Measurements from ENCODE around the gene LTBP1.

LTBP1 gene

DNA sequence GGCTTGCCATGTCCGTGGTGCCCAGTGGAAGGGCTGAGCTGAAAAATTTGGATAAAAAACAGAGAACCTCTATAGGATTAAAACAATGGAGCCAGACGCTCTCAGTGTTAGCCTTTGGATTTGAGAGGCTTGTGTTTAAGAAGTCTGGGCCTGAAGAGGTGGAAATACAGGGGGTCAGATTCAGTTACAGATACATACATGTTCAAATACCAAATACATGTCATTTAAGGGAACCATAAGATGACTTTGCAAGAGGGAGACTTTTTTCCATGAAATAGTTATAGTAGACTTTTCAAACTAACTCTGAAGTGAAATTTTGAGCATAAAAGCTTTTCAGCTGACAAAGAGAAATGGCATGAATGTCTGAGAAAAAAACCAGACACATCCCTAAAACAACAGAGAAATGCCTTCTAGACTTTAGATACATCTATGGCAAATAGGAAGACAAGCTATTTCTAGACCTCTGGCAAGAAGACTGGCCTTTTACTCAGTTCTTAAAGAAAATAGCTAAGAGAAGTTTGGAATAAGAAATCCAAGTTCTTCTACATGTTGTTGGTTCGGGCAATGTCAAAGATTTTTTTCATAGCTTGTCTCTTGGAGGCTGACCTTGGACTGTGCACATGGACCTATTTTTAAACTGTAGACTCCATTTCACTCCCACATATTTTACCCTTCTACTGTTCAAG is 112.9 kb downstream of the LTBP1 start:
- H3K27ac ChIP-seq, result peak overlapping the region; percentile 72 to 77
- H3K4me3 ChIP-seq, result peak overlapping the region; percentile 23 to 43

DNA sequence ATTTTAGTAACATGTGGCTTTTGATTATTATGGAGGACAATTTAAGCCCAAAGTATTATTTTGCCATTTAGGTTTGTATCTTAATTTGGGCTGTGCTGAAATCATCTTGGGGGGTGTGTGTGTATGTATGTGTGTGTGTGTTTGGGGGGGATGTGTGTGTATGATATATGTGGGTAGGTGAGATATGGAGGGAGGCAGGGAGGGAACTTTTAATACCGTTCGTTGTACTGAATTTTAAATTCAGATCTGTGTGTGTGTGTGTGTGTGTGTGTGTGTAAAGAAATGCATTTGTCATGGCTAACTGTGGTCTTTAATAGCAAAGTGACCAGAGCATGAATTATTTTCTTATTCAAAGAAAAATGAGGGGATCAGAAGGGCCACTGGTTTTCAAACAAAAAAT is 113.7 kb downstream of the LTBP1 start:
- H3K27ac ChIP-seq, result peak overlapping the region; percentile 72 to 77
- intact Hi-C loops (cut with DNase I; ENCODE audit: low total_unique reads), result no loop called here
- H3K36me3 ChIP-seq, result no peaks in the 10 kb centered on the region
- DNase-seq, result no peak
- peaks cover 0 to 51% (median 11%) of the 10 kb centered on the region in 4 donors for H3K4me1 ChIP-seq
- H3K9me3 ChIP-seq, result no peaks in the 10 kb centered on the region
- peak overlapping the region; percentile 23 to 43 for H3K4me3 ChIP-seq
- H3K27me3 ChIP-seq, result no peaks in the 10 kb centered on the region
- TF ChIP-seq, protein P1, sequence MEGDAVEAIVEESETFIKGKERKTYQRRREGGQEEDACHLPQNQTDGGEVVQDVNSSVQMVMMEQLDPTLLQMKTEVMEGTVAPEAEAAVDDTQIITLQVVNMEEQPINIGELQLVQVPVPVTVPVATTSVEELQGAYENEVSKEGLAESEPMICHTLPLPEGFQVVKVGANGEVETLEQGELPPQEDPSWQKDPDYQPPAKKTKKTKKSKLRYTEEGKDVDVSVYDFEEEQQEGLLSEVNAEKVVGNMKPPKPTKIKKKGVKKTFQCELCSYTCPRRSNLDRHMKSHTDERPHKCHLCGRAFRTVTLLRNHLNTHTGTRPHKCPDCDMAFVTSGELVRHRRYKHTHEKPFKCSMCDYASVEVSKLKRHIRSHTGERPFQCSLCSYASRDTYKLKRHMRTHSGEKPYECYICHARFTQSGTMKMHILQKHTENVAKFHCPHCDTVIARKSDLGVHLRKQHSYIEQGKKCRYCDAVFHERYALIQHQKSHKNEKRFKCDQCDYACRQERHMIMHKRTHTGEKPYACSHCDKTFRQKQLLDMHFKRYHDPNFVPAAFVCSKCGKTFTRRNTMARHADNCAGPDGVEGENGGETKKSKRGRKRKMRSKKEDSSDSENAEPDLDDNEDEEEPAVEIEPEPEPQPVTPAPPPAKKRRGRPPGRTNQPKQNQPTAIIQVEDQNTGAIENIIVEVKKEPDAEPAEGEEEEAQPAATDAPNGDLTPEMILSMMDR (IDR thresholded peaks at IDR 0.05), result no peak

More for the DNA sequence above, 112.9 kb downstream of the LTBP1 start:
- no peak for DNase-seq
- H3K36me3 ChIP-seq, result no peaks in the 10 kb centered on the region
- intact Hi-C loops (cut with DNase I; ENCODE audit: low total_unique reads), result loop anchor here (10.0 kb wide), 1 partner anchor 315 kb away; no protein-coding TSS in a partner anchor
- no peaks in the 10 kb centered on the region for H3K9me3 ChIP-seq
- peaks cover 0 to 43% (median 11%) of the 10 kb centered on the region in 4 donors for H3K4me1 ChIP-seq
- TF ChIP-seq, protein P1 (IDR thresholded peaks at IDR 0.05), result no peak
- H3K27me3 ChIP-seq, result no peaks in the 10 kb centered on the region

- H3K27ac ChIP-seq, result peak overlapping the region; percentile 72 to 77
- no peaks in the 10 kb centered on the region for H3K36me3 ChIP-seq
- no peaks in the 10 kb centered on the region for H3K9me3 ChIP-seq
- peaks cover 0 to 70% (median 13%) of the 10 kb centered on the region in 4 donors for H3K4me1 ChIP-seq
- peak overlapping the region; percentile 23 to 43 for H3K4me3 ChIP-seq
- TF ChIP-seq, protein P1 (IDR thresholded peaks at IDR 0.05), result no peak
- intact Hi-C loops (cut with DNase I; ENCODE audit: low total_unique reads), result no loop called here
- H3K27me3 ChIP-seq, result no peaks in the 10 kb centered on the region
- DNase-seq, result no peak
Measured at GRCh38 chr2:33062665-33063250, 116.0 kb downstream of the LTBP1 start.

DNA sequence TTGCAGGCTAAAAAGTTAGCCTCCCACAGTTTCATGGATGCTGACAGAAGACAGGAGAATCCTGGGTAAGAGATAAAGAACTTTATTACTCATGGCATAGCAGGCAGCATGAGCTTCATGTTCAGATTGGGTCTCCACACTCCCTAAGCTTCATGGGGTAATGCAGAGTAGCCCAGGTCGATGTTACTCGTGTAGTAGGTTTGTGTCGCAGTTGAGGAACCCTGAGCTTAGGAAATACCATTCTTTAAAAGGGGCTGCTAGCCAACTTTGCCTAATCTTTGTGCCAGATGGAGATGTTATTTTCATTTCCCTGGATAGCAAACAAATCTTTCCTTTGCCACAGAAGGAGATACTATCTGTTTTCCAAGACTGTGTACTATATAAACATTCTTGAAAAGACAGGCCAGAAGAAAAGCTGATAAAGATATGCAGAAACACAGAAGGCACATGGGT is 117.6 kb downstream of the LTBP1 start:
- Histone ChIP-seq H3K36me3 (no peaks in the 10 kb centered on the region), H3K4me3 (no peak overlapping the region), H3K27me3 (no peaks in the 10 kb centered on the region), H3K4me1 (peaks cover 0 to 74% (median 14%) of the 10 kb centered on the region in 4 donors), H3K9me3 (no peaks in the 10 kb centered on the region), H3K27ac (peak overlapping the region; percentile 56 to 77)
- intact Hi-C loops (cut with DNase I; ENCODE audit: low total_unique reads), result loop anchor here (2.0 kb wide), 1 partner anchor 70 kb away; no protein-coding TSS in a partner anchor
- DNase-seq, result no peak
- TF ChIP-seq, protein P1 (IDR thresholded peaks at IDR 0.05), result no peak

GRCh38 chr2:33067598-33067997 is 120.8 kb downstream of the LTBP1 start:
- Histone ChIP-seq H3K4me1 (peaks cover 0 to 91% (median 30%) of the 10 kb centered on the region in 4 donors), H3K27me3 (no peaks in the 10 kb centered on the region), H3K27ac (peak overlapping the region in 1 of 2 donors; percentile 77), H3K9me3 (no peaks in the 10 kb centered on the region), H3K4me3 (no peak overlapping the region), H3K36me3 (no peaks in the 10 kb centered on the region)
- no peak for DNase-seq
- intact Hi-C loops (cut with DNase I; ENCODE audit: low total_unique reads), result no loop called here
- TF ChIP-seq, protein P1 (IDR thresholded peaks at IDR 0.05), result no peak
